Hepatocyte (in vitro differentiated cells): ENCODE results near the gene MRI1. TPM values are rescaled to one million over a fixed set of nuclear protein-coding genes. Genes with fewer than 3 reads are reported as not detected.
"Not testable (repeated sequence)": the region's sequence is repeated elsewhere in the genome, so short reads cannot be mapped to it uniquely, and the experiment has no call there.

Experiments used
- DNase-seq: peaks from one replicate; pipeline ENCODE4 v3.0.0-alpha.2; 2016; ENCODE audit warnings: low spot score
- H2AFZ ChIP-seq: fragments of 200-600 bp; sonication (generic); 2 replicates; pipeline ENCODE4 v1.6.0; 2016; ENCODE audit warnings: antibody characterized with exemption, mild to moderate bottlenecking
- H3K27ac ChIP-seq: fragments of 200-600 bp; sonication (generic); 2 replicates; pipeline ENCODE4 v1.5.1; 2016; ENCODE audit warnings: mild to moderate bottlenecking
- H3K27me3 ChIP-seq: fragments of 200-600 bp; sonication (generic); 2 replicates; pipeline ENCODE4 v1.6.1; 2016
- H3K36me3 ChIP-seq: fragments of 200-600 bp; sonication (generic); replicated peaks from 2 replicates; pipeline ENCODE4 v1.5.1; 2016; ENCODE audit warnings: low read depth; ENCODE audit not compliant: insufficient read depth
- H3K4me1 ChIP-seq: fragments of 200-600 bp; sonication (generic); 2 replicates; pipeline ENCODE4 v1.5.1; 2016; ENCODE audit warnings: mild to moderate bottlenecking, moderate library complexity; ENCODE audit not compliant: insufficient read depth
- H3K4me2 ChIP-seq: fragments of 200-600 bp; sonication (generic); 2 replicates; pipeline ENCODE4 v1.6.0; 2016
- H3K4me3 ChIP-seq: fragments of 200-600 bp; sonication (generic); 2 replicates; pipeline ENCODE4 v1.5.1; 2016; ENCODE audit warnings: mild to moderate bottlenecking
- H3K79me2 ChIP-seq: fragments of 200-600 bp; sonication (generic); 2 replicates; pipeline ENCODE4 v1.6.0; 2017; ENCODE audit warnings: mild to moderate bottlenecking
- H3K9me2 ChIP-seq: fragments of 200-600 bp; sonication (generic); replicated peaks from 2 replicates; pipeline ENCODE4 v1.6.0; 2017; ENCODE audit warnings: mild to moderate bottlenecking; ENCODE audit not compliant: insufficient read depth
- H3K9me3 ChIP-seq: fragments of 200-600 bp; sonication (generic); 2 replicates; pipeline ENCODE4 v1.5.1; 2016; ENCODE audit warnings: low read depth, mild to moderate bottlenecking
- H4K20me1 ChIP-seq: fragments of 200-600 bp; sonication (generic); 2 replicates; pipeline ENCODE4 v1.6.0; 2016; ENCODE audit warnings: mild to moderate bottlenecking; ENCODE audit not compliant: insufficient read depth, poor library complexity, severe bottlenecking
- CTCF ChIP-seq: fragments of 200-600 bp; sonication (generic); IDR thresholded peaks from 2 replicates; pipeline ENCODE4 v1.5.1; 2016; ENCODE audit warnings: antibody characterized with exemption, mild to moderate bottlenecking; ENCODE audit not compliant: poor library complexity
- EZH2 ChIP-seq: fragments of 200-600 bp; sonication (generic); IDR thresholded peaks from 2 replicates; pipeline ENCODE4 v1.6.1; 2016; ENCODE audit warnings: antibody characterized with exemption, mild to moderate bottlenecking, borderline replicate concordance
- EZH2phosphoT487 ChIP-seq: fragments of 200-600 bp; sonication (generic); IDR thresholded peaks from one replicate; pipeline ENCODE4 v1.6.1; 2018; ENCODE audit warnings: antibody characterized with exemption, mild to moderate bottlenecking, low read depth, moderate library complexity; ENCODE audit not compliant: unreplicated experiment, severe bottlenecking
- WGBS: methylation state at CpG from one replicate; pipeline ENCODE4 v1.1.6; 2016; ENCODE audit warnings: low lambda C conversion rate; ENCODE audit errors: missing lambda C conversion rate; 5-methylcytosine and 5-hydroxymethylcytosine counted together
- polyA plus RNA-seq: library from polyadenylated mRNA; unstranded; fragments of >200 nt; fragmentation: Nextera tagmentation; extraction: Ambion mirVana; gene quantifications from 2 replicates; pipeline ENCODE4 v1.2.1, GENCODE V29; 2016
- total RNA-seq: library from RNA; depleted of rRNA; stranded (reverse); fragments of >200 nt; gene quantifications from 2 replicates; pipeline ENCODE4 v1.2.3, GENCODE V29; 2014

The MRI1 gene
- total and polyA plus RNA-seq, 2 experiments from 2014 or later = 18.5 to 21.9 TPM

- TF ChIP-seq EZH2 = no peak
- no peak for TF ChIP-seq EZH2phosphoT487
- TF ChIP-seq CTCF = no peak
- H3K79me2 ChIP-seq = peaks cover 27% of the 10 kb centered on the region
- no peak overlapping the region for H3K27ac ChIP-seq
- H3K4me2 ChIP-seq = no peak overlapping the region
- no peak for DNase-seq
- WGBS = 97% methylated on average over 6 of the region's 6 CpGs
- no peaks in the 10 kb centered on the region for H4K20me1 ChIP-seq
- H3K36me3 ChIP-seq = no peaks in the 10 kb centered on the region
- H3K27me3 ChIP-seq = no peaks in the 10 kb centered on the region
- no peak overlapping the region for H3K4me3 ChIP-seq
- no peak overlapping the region for H2AFZ ChIP-seq
- peaks cover 12% of the 10 kb centered on the region for H3K4me1 ChIP-seq
- no peaks in the 10 kb centered on the region for H3K9me2 ChIP-seq
- H3K9me3 ChIP-seq = no peaks in the 10 kb centered on the region
Measured at GRCh38 chr19:13778847-13779246, 14.5 kb downstream of the MRI1 start.

DNA sequence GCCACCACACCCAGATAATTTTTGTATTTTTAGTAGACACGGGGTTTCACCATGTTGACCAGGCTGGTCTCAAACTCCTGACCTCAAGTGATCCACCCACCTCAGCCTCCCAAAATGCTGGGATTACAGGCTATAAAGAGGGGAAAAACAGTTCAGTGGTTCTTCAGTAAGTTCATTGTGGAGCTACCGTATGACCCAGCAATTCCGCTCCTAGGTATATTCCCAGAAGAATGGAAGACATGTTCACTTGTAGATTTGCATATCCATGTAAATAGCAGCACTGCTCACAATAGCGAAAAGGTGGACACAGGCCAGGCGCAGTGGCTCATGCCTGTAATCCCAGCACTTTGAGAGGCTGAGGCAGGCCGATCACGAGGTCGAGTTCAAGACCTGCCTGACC lies 15.5 kb downstream of the MRI1 start:
- not testable (repeated sequence) for H2AFZ ChIP-seq, H4K20me1 ChIP-seq, DNase-seq, H3K4me2 ChIP-seq, H3K9me2 ChIP-seq, H3K36me3 ChIP-seq, H3K4me3 ChIP-seq, H3K27me3 ChIP-seq, H3K27ac ChIP-seq, H3K9me3 ChIP-seq
- 98% methylated on average over 8 of the region's 8 CpGs for WGBS
- Histone ChIP-seq H3K79me2 (peaks cover 26% of the 10 kb centered on the region), H3K4me1 (peaks cover 14% of the 10 kb centered on the region)

DNA sequence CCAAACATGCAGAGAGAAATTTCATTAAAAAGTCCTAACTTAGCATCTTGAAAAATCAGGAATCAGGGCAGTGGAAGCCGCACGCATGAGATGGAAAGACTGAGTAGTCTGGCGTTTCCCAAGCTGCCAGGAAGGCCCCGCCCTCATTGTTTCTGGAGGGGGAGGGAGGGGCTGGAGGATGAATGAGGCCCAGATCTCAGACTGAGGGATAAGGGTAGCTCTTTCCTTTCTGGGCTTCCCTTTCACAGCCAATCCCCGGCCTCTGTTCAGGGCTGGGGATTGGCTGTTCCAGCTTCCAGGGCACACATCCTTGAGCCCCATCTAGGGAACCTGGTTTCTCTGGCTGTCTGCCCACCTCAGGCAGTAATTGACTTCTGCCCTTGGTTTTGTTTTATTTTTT lies 17.2 kb downstream of the MRI1 start:
- H3K9me3 ChIP-seq = no peaks in the 10 kb centered on the region
- 15% methylated on average over 5 of the region's 5 CpGs for WGBS
- no peaks in the 10 kb centered on the region for H4K20me1 ChIP-seq
- no peaks in the 10 kb centered on the region for H3K9me2 ChIP-seq
- peak; percentile 91 for DNase-seq
- TF ChIP-seq EZH2 (no peak), CTCF (no peak), EZH2phosphoT487 (no peak)
- no peak overlapping the region for H3K4me3 ChIP-seq
- H3K4me2 ChIP-seq = peak overlapping the region; percentile 56
- peak overlapping the region; percentile 66 for H3K27ac ChIP-seq
- H2AFZ ChIP-seq = no peak overlapping the region
- H3K36me3 ChIP-seq = no peaks in the 10 kb centered on the region
- peaks cover 10% of the 10 kb centered on the region for H3K79me2 ChIP-seq
- H3K27me3 ChIP-seq = no peaks in the 10 kb centered on the region
- H3K4me1 ChIP-seq = peaks cover 13% of the 10 kb centered on the region

DNA sequence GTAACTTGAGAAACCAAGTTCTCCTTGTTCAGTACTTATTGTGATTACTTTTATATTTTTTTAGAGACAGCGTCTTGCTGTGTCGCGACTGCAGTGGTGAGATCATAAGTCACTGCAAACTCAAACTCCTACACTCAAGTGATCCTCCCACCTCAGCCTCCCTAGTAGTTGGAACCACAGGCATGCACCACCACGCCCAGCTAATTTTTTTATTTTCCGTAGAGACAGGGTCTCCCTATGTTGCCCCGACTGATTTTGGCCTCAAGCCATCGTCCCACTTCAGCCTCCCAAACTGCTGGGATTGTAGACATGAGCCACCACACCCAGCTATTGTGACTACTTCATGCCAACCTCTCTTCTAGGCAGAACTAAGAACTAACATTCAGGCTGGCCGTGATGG lies 18.2 kb downstream of the MRI1 start:
- Histone ChIP-seq H2AFZ (no peak overlapping the region), H3K27ac (peak overlapping the region; percentile 29), H3K4me2 (no peak overlapping the region), H3K9me3 (no peaks in the 10 kb centered on the region), H3K4me3 (no peak overlapping the region), H3K4me1 (peaks cover 13% of the 10 kb centered on the region), H3K9me2 (no peaks in the 10 kb centered on the region), H3K27me3 (no peaks in the 10 kb centered on the region), H3K79me2 (no peaks in the 10 kb centered on the region), H3K36me3 (no peaks in the 10 kb centered on the region), H4K20me1 (no peaks in the 10 kb centered on the region)
- DNase-seq = no peak
- WGBS = 92% methylated on average over 8 of the region's 8 CpGs
- TF ChIP-seq EZH2phosphoT487 (no peak), EZH2 (no peak), CTCF (no peak)
